Fibroblast of the aortic adventitia (primary cell): Measurements from ENCODE around the gene ARMH1. TPM values are rescaled to one million over a fixed set of nuclear protein-coding genes. Genes with fewer than 3 reads are reported as not detected.

Source experiments
- DNase-seq: peaks from one replicate; pipeline ENCODE4 v3.0.0-alpha.2; 2010; ENCODE audit warnings: low read depth
- H3K4me3 ChIP-seq: 2 replicates; pipeline ENCODE4 v1.5.1; 2011; ENCODE audit warnings: low read depth, mild to moderate bottlenecking, control low read depth, low read length, moderate library complexity
- total RNA-seq: library from RNA; depleted of rRNA; stranded (reverse); fragments of >200 nt; gene quantifications from 2 replicates; pipeline ENCODE4 v1.2.3, GENCODE V29; 2012; ENCODE audit warnings: low replicate concordance
- TF ChIP-seq, protein P1 (sequence below): IDR thresholded peaks from 2 replicates; pipeline ENCODE4 v1.5.1; 2011; ENCODE audit warnings: mild to moderate bottlenecking, low read length, control low read depth, inconsistent platforms; ENCODE audit not compliant: insufficient read depth

ARMH1 gene
- total RNA-seq, 1 donor, result 1.7 TPM

GRCh38 chr1:44714944-44715571 is 40.5 kb downstream of the ARMH1 start:
- H3K4me3 ChIP-seq, result no peak overlapping the region
- DNase-seq, result peak; percentile 85

DNA sequence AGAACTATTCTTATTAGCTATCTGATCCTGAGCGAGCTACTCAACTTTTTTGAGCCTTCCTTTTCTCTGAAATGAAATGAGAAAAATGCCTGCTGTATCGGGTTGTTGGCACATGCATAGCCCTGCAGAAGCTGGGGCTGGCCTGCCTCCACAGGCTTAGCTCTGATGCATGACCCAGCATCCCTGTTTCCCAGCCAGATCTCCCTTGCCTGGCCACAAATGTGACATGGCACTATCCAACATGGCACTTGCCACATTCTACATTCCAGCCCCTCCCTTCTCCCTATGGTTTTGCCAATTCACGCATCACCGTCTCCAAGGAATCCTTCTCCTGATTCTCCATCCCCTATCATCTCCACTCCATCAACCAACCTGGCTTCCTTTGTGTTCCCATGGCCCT is 42.6 kb downstream of the ARMH1 start:
- H3K4me3 ChIP-seq, result no peak overlapping the region
- peak; percentile 21 for DNase-seq
- TF ChIP-seq, protein P1, sequence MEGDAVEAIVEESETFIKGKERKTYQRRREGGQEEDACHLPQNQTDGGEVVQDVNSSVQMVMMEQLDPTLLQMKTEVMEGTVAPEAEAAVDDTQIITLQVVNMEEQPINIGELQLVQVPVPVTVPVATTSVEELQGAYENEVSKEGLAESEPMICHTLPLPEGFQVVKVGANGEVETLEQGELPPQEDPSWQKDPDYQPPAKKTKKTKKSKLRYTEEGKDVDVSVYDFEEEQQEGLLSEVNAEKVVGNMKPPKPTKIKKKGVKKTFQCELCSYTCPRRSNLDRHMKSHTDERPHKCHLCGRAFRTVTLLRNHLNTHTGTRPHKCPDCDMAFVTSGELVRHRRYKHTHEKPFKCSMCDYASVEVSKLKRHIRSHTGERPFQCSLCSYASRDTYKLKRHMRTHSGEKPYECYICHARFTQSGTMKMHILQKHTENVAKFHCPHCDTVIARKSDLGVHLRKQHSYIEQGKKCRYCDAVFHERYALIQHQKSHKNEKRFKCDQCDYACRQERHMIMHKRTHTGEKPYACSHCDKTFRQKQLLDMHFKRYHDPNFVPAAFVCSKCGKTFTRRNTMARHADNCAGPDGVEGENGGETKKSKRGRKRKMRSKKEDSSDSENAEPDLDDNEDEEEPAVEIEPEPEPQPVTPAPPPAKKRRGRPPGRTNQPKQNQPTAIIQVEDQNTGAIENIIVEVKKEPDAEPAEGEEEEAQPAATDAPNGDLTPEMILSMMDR, result no peak

More at GRCh38 chr1:44714944-44715571, 40.5 kb downstream of the ARMH1 start:
- TF ChIP-seq, protein P1, result peak; percentile 93

DNA sequence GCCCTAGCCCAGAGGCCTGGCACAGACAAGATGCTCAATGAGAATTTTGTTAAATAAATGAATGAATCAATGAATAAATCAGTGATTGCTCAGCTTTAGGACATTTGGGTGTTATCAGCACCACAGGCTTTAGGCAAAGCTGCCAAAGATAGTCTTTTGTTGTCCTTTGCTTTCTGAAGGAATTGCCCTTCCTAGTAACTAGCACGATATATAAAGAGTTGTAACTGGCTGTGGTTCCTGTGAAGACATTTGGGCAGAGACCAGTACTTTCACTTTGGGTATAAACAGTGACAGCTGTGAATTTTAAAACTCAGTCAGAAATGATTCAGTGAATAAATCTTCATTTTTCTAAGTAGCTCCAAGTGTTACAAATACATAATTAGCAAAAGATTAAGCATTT is 43.1 kb downstream of the ARMH1 start:
- H3K4me3 ChIP-seq, result no peak overlapping the region
- peak; percentile 41 for DNase-seq
- TF ChIP-seq, protein P1, result no peak

DNA sequence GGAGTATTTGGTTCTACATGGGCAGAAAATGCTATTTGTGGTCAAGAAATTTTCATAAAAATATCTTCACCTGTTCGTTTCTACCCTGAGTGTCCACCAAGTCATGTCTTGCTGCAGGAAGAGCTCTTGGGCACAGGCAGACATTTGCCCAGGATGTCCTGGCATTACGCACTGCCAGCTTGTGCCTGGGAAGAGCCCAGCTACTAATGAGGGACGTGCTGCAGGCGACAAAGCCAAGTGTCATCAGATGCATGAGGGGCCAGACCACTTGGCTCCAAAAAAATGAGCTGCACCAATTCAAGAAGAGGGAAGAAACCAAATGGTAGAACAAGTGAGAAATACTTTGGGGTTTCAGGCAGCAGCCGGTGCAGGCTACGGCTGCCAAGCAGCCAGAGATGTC is 43.6 kb downstream of the ARMH1 start:
- no peak overlapping the region for H3K4me3 ChIP-seq
- no peak for DNase-seq
- TF ChIP-seq, protein P1, result no peak

GRCh38 chr1:44719318-44719717 is 44.8 kb downstream of the ARMH1 start:
- TF ChIP-seq, protein P1, result no peak
- DNase-seq, result no peak
- no peak overlapping the region for H3K4me3 ChIP-seq

GRCh38 chr1:44720281-44720680 is 45.8 kb downstream of the ARMH1 start:
- no peak for DNase-seq
- TF ChIP-seq, protein P1, result no peak
- H3K4me3 ChIP-seq, result no peak overlapping the region
